ENCODE measurements around the gene SPAG9.

DNA sequence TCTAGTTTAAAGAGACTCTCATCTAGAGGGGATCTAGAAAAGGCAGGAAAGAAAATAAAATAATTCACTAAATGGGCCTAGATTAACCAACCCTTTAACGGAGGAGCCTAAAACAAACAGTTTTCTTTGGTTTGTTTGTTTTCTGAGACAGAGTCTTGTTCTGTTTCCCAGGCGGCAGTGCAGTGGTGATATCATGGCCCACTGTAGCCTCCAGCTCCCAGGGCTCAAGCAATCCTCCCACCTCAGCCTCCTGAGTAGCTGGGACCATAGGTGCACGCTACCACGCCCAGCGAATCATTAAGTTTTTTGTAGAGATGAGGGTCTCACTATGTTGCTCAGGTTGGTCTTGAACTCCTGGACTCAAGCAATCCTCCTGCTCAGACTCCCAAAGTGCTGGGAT, 132.2 kb downstream of the SPAG9 start:
- TF ChIP-seq, protein P1, sequence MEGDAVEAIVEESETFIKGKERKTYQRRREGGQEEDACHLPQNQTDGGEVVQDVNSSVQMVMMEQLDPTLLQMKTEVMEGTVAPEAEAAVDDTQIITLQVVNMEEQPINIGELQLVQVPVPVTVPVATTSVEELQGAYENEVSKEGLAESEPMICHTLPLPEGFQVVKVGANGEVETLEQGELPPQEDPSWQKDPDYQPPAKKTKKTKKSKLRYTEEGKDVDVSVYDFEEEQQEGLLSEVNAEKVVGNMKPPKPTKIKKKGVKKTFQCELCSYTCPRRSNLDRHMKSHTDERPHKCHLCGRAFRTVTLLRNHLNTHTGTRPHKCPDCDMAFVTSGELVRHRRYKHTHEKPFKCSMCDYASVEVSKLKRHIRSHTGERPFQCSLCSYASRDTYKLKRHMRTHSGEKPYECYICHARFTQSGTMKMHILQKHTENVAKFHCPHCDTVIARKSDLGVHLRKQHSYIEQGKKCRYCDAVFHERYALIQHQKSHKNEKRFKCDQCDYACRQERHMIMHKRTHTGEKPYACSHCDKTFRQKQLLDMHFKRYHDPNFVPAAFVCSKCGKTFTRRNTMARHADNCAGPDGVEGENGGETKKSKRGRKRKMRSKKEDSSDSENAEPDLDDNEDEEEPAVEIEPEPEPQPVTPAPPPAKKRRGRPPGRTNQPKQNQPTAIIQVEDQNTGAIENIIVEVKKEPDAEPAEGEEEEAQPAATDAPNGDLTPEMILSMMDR (IDR thresholded peaks at IDR 0.05): no peak
- TF ChIP-seq POLR2A (IDR thresholded peaks at IDR 0.05): no peak
- TF ChIP-seq POLR2AphosphoS5 (IDR thresholded peaks at IDR 0.05): no peak

Data from sigmoid colon (tissue), 4 donors.